ENCODE data around the gene EIF4G3.

Gene EIF4G3

DNA sequence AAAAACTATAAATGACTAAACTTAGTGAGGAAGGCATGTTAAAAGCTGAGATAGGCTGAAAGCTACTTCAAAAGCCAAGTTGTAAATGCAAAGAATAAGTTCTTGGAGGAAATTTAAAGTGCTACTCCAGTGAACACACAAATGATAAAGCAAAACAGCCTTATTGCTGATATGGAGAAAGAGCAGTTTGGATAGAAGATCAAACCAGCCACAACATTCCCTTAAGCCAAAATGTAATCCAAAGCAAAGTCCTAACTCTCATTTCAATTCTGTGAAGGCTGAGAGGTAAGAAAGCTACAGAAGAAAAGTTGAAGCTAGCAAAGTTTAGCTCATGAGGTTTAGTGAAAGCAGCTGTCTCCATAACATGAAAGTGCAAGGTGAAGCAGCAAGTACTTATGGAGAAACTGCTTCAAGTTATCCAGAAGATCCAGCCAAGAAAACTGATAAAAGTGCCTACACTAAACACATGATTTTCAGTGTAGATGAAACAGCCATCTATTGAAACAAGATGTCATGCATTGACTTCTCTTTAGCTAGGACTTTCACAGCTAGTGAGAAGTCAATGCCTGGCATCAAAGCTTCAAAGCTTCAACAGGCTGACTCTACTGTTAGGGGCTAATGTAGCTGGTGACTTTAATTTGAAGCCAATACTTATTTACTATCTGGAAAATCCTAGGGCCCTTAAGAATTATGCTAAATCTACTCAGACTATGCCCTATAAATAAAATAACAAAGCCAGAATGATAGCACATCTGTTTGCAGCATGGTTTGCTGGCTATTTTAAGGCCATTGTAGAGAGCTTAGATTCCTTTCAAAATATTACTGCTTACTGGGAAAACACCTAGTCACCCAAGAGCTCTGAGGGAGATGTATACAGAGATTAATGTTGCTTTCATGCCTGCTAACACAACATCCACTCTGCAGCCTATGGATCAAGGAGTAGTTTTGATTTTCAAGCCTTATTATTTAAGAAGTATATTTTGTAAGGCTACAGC, 188.6 kb downstream of the EIF4G3 start:
- H3K36me3 ChIP-seq = no peaks in the 10 kb centered on the region
- intact Hi-C loops (cut with DNase I; ENCODE audit: low total_unique reads) = no loop called here
- no peak overlapping the region for H3K4me3 ChIP-seq
- peaks cover 0 to 8% (median 0%) of the 10 kb centered on the region in 4 donors for H3K4me1 ChIP-seq
- TF ChIP-seq, protein P1, sequence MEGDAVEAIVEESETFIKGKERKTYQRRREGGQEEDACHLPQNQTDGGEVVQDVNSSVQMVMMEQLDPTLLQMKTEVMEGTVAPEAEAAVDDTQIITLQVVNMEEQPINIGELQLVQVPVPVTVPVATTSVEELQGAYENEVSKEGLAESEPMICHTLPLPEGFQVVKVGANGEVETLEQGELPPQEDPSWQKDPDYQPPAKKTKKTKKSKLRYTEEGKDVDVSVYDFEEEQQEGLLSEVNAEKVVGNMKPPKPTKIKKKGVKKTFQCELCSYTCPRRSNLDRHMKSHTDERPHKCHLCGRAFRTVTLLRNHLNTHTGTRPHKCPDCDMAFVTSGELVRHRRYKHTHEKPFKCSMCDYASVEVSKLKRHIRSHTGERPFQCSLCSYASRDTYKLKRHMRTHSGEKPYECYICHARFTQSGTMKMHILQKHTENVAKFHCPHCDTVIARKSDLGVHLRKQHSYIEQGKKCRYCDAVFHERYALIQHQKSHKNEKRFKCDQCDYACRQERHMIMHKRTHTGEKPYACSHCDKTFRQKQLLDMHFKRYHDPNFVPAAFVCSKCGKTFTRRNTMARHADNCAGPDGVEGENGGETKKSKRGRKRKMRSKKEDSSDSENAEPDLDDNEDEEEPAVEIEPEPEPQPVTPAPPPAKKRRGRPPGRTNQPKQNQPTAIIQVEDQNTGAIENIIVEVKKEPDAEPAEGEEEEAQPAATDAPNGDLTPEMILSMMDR (IDR thresholded peaks at IDR 0.05) = no peak
- DNase-seq = no peak
- no peaks in the 10 kb centered on the region for H3K27me3 ChIP-seq
- H3K27ac ChIP-seq = no peak overlapping the region
- no peaks in the 10 kb centered on the region for H3K9me3 ChIP-seq

DNA sequence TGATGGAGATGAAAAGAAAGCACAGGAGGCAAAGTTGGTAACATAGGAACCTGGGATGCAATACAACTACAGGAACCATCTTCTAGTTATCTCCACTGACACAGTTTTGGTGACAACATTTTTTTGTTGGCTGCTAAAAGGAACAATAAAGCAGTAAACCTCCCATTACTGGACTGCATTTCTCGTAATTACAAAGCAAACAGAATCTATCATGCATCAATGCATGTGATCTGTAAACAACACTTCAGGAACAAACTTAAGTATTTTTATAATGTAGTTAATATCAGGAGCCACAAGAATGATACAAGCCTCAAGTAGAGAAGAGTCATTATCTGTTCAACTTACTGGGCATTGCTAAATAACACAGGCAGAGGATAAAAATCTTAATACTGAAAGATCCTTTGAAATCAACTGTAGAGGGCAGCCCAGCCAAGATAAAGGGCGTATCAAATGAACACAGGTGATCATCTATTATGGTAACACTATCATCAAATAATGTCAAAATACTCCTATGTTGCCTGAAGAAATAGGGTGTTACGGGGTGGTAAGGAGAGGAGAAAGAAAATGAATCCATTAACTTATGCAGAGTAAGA, 193.3 kb downstream of the EIF4G3 start:
- intact Hi-C loops (cut with DNase I; ENCODE audit: low total_unique reads) = loop anchor here (5.0 kb wide), 1 partner anchor 209 kb away; no protein-coding TSS in a partner anchor
- no peak for DNase-seq
- peaks cover 0 to 9% (median 0%) of the 10 kb centered on the region in 4 donors for H3K4me1 ChIP-seq

DNA sequence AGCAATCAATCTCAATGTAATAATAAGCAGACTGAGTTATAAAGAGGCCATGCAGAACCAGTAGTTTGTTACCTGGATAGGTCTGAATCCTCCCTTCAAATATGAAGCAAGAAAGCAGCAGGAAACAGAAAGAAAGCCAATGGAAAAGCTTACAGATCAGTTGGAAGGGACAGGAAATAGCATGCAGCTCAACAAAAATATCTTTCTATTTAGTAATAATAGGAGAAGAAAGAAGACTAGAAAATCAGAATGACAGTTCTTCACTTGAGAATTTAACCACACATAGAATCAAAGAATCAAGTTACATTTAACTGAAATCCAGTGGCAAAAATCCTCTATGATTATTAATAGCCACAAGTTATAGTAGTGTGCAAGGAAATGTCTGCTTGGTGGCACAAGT, 194.4 kb downstream of the EIF4G3 start:
- intact Hi-C loops (cut with DNase I; ENCODE audit: low total_unique reads) = loop anchor here (5.0 kb wide), 1 partner anchor 210 kb away; no protein-coding TSS in a partner anchor
- no peaks in the 10 kb centered on the region for H3K27me3 ChIP-seq
- TF ChIP-seq, protein P1 (IDR thresholded peaks at IDR 0.05) = no peak
- peaks cover 0 to 9% (median 0%) of the 10 kb centered on the region in 4 donors for H3K4me1 ChIP-seq
- H3K27ac ChIP-seq = no peak overlapping the region
- no peak overlapping the region for H3K4me3 ChIP-seq
- no peak for DNase-seq
- H3K9me3 ChIP-seq = no peaks in the 10 kb centered on the region
- H3K36me3 ChIP-seq = no peaks in the 10 kb centered on the region

More for the DNA sequence above, 193.3 kb downstream of the EIF4G3 start:
- Histone ChIP-seq H3K4me3 (no peak overlapping the region), H3K9me3 (no peaks in the 10 kb centered on the region), H3K27ac (no peak overlapping the region), H3K27me3 (no peaks in the 10 kb centered on the region), H3K36me3 (no peaks in the 10 kb centered on the region)
- TF ChIP-seq, protein P1 (IDR thresholded peaks at IDR 0.05) = no peak

- peaks cover 0 to 9% (median 0%) of the 10 kb centered on the region in 4 donors for H3K4me1 ChIP-seq
- TF ChIP-seq, protein P1 (IDR thresholded peaks at IDR 0.05) = peak; percentile 25 to 33
- intact Hi-C loops (cut with DNase I; ENCODE audit: low total_unique reads) = loop anchor here (5.0 kb wide), 1 partner anchor 210 kb away; no protein-coding TSS in a partner anchor
- no peaks in the 10 kb centered on the region for H3K9me3 ChIP-seq
- no peak overlapping the region for H3K27ac ChIP-seq
- H3K36me3 ChIP-seq = no peaks in the 10 kb centered on the region
- DNase-seq = no peak
- H3K27me3 ChIP-seq = no peaks in the 10 kb centered on the region
- no peak overlapping the region for H3K4me3 ChIP-seq
Observed at GRCh38 chr1:20981915-20982314, 194.8 kb downstream of the EIF4G3 start.

- intact Hi-C loops (cut with DNase I; ENCODE audit: low total_unique reads) = loop anchor here (5.0 kb wide), 1 partner anchor 212 kb away; no protein-coding TSS in a partner anchor
- TF ChIP-seq, protein P1 (IDR thresholded peaks at IDR 0.05) = no peak
Observed at GRCh38 chr1:20980051-20980450, 196.6 kb downstream of the EIF4G3 start.

More at GRCh38 chr1:20980051-20980450, 196.6 kb downstream of the EIF4G3 start:
- no peak overlapping the region for H3K4me3 ChIP-seq
- no peaks in the 10 kb centered on the region for H3K9me3 ChIP-seq
- H3K27ac ChIP-seq = no peak overlapping the region
- H3K27me3 ChIP-seq = no peaks in the 10 kb centered on the region
- H3K4me1 ChIP-seq = peaks cover 0 to 9% (median 0%) of the 10 kb centered on the region in 4 donors
- DNase-seq = no peak
- no peaks in the 10 kb centered on the region for H3K36me3 ChIP-seq

Data from tibial artery (tissue), 4 donors.